ENCODE measurements around the gene PEAK1. TPM values are rescaled to one million over a fixed set of nuclear protein-coding genes. Genes with fewer than 3 reads are reported as not detected.

PEAK1 gene
- total and polyA plus RNA-seq, 2 donors (not counting 1 experiment from before 2014, with no cell fraction given): 61.0 to 91.8 TPM

DNA sequence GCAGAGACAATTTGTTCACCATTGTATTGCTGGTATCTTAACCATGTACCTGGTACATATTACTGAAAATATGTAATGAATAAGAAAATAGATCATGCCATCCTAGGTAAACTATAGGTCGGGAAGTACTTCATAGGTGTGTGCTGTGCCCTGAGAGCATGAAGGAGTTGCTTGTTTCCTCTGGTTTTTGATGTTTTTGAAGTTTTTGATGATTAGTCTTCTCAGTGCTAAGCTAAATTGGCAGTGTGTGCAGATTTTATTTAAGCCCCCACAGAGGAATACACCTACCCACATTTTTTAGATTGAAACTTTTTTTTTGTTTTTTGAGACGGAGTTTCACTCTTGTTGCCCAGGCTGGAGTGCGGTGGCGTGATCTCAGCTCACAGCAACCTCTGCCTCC is 17.4 kb upstream of the PEAK1 start:
- H2AFZ ChIP-seq (ENCODE audit: low read length): no peak overlapping the region
- no peaks in the 10 kb centered on the region for H3K27me3 ChIP-seq (ENCODE audit: control insufficient read depth, insufficient read depth, low read length)
- H3K27ac ChIP-seq (ENCODE audit: insufficient read depth, low read length): no peak overlapping the region
- H3K4me3 ChIP-seq (replicated peaks in 1 of 4; ENCODE audit: control extremely low read depth in 1 of 4, insufficient read depth in 1 of 4, low read depth in 3 of 4, low read length in 4 of 4): no peak overlapping the region
- H3K9me3 ChIP-seq (ENCODE audit: control insufficient read depth, insufficient read depth, low read depth, low read length): no peaks in the 10 kb centered on the region
- H3K4me2 ChIP-seq (ENCODE audit: extremely low read depth, insufficient read depth, low read length): no peak overlapping the region
- H3K79me2 ChIP-seq (ENCODE audit: control insufficient read depth, insufficient read depth, low read length): no peaks in the 10 kb centered on the region
- H3K9ac ChIP-seq (ENCODE audit: insufficient read depth, low read length): no peak overlapping the region
- H3K4me1 ChIP-seq (ENCODE audit: control insufficient read depth, extremely low read depth, insufficient read depth, low read length): no peaks in the 10 kb centered on the region
- H4K20me1 ChIP-seq (ENCODE audit: control insufficient read depth, extremely low read depth, insufficient read depth, low read length): no peaks in the 10 kb centered on the region
- no peaks in the 10 kb centered on the region for H3K36me3 ChIP-seq (ENCODE audit: control insufficient read depth, insufficient read depth, low read length)
- TF ChIP-seq, protein P1, sequence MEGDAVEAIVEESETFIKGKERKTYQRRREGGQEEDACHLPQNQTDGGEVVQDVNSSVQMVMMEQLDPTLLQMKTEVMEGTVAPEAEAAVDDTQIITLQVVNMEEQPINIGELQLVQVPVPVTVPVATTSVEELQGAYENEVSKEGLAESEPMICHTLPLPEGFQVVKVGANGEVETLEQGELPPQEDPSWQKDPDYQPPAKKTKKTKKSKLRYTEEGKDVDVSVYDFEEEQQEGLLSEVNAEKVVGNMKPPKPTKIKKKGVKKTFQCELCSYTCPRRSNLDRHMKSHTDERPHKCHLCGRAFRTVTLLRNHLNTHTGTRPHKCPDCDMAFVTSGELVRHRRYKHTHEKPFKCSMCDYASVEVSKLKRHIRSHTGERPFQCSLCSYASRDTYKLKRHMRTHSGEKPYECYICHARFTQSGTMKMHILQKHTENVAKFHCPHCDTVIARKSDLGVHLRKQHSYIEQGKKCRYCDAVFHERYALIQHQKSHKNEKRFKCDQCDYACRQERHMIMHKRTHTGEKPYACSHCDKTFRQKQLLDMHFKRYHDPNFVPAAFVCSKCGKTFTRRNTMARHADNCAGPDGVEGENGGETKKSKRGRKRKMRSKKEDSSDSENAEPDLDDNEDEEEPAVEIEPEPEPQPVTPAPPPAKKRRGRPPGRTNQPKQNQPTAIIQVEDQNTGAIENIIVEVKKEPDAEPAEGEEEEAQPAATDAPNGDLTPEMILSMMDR (conservative IDR thresholded peaks at IDR 0.05 in 1 of 2, IDR thresholded peaks at IDR 0.05 in 1 of 2; ENCODE audit: low read depth in 1 of 2, low read length in 2 of 2): no peak
- no peak for TF ChIP-seq EZH2 (IDR thresholded peaks at IDR 0.05; ENCODE audit: low read length, missing control alignments)
- no peak for DNase-seq (ENCODE audit: low read depth in 2 of 2)

DNA sequence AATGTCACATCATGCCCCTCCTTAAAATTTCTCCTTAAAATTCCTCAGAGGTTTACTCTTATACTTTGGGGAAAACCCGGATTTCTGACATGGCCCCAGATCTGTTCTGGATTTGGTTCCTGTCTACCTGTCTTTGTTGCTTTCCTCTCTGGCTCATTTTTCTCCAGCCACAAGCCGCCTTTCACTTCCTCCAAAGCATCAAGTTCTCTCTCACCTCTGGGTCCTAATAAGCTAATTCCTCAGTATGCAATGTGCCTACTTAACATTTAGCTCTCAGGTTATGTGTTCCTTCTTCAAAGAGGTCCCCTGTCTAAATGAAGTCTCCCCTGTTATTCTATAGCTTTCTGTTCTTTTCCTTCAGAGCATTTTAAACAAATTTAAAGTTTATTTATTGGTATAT is 16.9 kb upstream of the PEAK1 start:
- no peak for DNase-seq (ENCODE audit: low read depth in 2 of 2)

DNA sequence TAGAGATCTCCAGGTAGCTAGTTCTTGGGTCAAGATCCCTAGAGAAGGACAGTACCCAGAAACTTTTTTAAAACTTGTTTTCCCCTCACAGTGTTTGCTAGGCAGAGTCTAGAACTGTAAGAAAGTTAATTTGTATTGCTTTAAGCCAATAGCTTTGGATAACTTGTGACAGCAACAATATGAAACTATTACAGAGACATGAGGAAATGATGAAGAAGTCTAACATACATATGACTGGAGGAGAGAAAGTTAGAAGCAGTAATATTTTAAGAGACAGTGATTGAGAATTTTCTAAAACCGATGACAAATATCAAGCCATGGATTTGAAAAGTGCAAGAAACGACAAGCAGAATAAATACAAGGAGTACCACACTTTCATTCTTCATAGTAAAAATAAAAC is 10.7 kb upstream of the PEAK1 start:
- Histone ChIP-seq H3K4me3 (replicated peaks in 1 of 4; ENCODE audit: control extremely low read depth in 1 of 4, insufficient read depth in 1 of 4, low read depth in 3 of 4, low read length in 4 of 4) (no peak overlapping the region), H3K36me3 (ENCODE audit: control insufficient read depth, insufficient read depth, low read length) (no peaks in the 10 kb centered on the region), H3K4me1 (ENCODE audit: control insufficient read depth, extremely low read depth, insufficient read depth, low read length) (no peaks in the 10 kb centered on the region), H3K4me2 (ENCODE audit: extremely low read depth, insufficient read depth, low read length) (no peak overlapping the region), H3K9ac (ENCODE audit: insufficient read depth, low read length) (no peak overlapping the region), H3K9me3 (ENCODE audit: control insufficient read depth, insufficient read depth, low read depth, low read length) (no peaks in the 10 kb centered on the region), H3K27ac (ENCODE audit: insufficient read depth, low read length) (no peak overlapping the region), H2AFZ (ENCODE audit: low read length) (no peak overlapping the region), H3K79me2 (ENCODE audit: control insufficient read depth, insufficient read depth, low read length) (peaks cover 6% of the 10 kb centered on the region), H3K27me3 (ENCODE audit: control insufficient read depth, insufficient read depth, low read length) (no peaks in the 10 kb centered on the region), H4K20me1 (ENCODE audit: control insufficient read depth, extremely low read depth, insufficient read depth, low read length) (no peaks in the 10 kb centered on the region)
- DNase-seq (ENCODE audit: low read depth in 2 of 2): no peak
- TF ChIP-seq EZH2 (IDR thresholded peaks at IDR 0.05; ENCODE audit: low read length, missing control alignments): no peak
- TF ChIP-seq, protein P1 (conservative IDR thresholded peaks at IDR 0.05 in 1 of 2, IDR thresholded peaks at IDR 0.05 in 1 of 2; ENCODE audit: low read depth in 1 of 2, low read length in 2 of 2): no peak

More for the DNA sequence above, 16.9 kb upstream of the PEAK1 start:
- Histone ChIP-seq H3K4me1 (ENCODE audit: control insufficient read depth, extremely low read depth, insufficient read depth, low read length) (no peaks in the 10 kb centered on the region), H2AFZ (ENCODE audit: low read length) (no peak overlapping the region), H3K4me2 (ENCODE audit: extremely low read depth, insufficient read depth, low read length) (no peak overlapping the region), H3K4me3 (replicated peaks in 1 of 4; ENCODE audit: control extremely low read depth in 1 of 4, insufficient read depth in 1 of 4, low read depth in 3 of 4, low read length in 4 of 4) (no peak overlapping the region), H3K27ac (ENCODE audit: insufficient read depth, low read length) (no peak overlapping the region), H3K79me2 (ENCODE audit: control insufficient read depth, insufficient read depth, low read length) (no peaks in the 10 kb centered on the region), H3K27me3 (ENCODE audit: control insufficient read depth, insufficient read depth, low read length) (no peaks in the 10 kb centered on the region), H3K9ac (ENCODE audit: insufficient read depth, low read length) (no peak overlapping the region), H4K20me1 (ENCODE audit: control insufficient read depth, extremely low read depth, insufficient read depth, low read length) (no peaks in the 10 kb centered on the region), H3K9me3 (ENCODE audit: control insufficient read depth, insufficient read depth, low read depth, low read length) (no peaks in the 10 kb centered on the region), H3K36me3 (ENCODE audit: control insufficient read depth, insufficient read depth, low read length) (no peaks in the 10 kb centered on the region)
- TF ChIP-seq EZH2 (IDR thresholded peaks at IDR 0.05; ENCODE audit: low read length, missing control alignments): no peak
- TF ChIP-seq, protein P1 (conservative IDR thresholded peaks at IDR 0.05 in 1 of 2, IDR thresholded peaks at IDR 0.05 in 1 of 2; ENCODE audit: low read depth in 1 of 2, low read length in 2 of 2): no peak

All from fibroblast of lung (primary cell).